Inferior parietal cortex (tissue), 1 donor: ENCODE measurements around the gene RPTOR.

ENCODE experiments used
- DNase-seq: peaks from one replicate; pipeline ENCODE4 v3.0.0-alpha.2; 2016; ENCODE audit errors: extremely low spot score

The RPTOR gene

GRCh38 chr17:80947200-80947940, 402.7 kb downstream of the RPTOR start:
- no peak for DNase-seq

- no peak for DNase-seq
Observed at GRCh38 chr17:80948019-80948975, 403.7 kb downstream of the RPTOR start.

GRCh38 chr17:80948976-80949450, 404.4 kb downstream of the RPTOR start:
- DNase-seq = no peak

GRCh38 chr17:80949451-80950421, 405.1 kb downstream of the RPTOR start:
- DNase-seq = no peak

- no peak for DNase-seq
Observed at GRCh38 chr17:80950466-80951120, 406.0 kb downstream of the RPTOR start.

- DNase-seq = no peak
Observed at GRCh38 chr17:80951121-80952090, 406.8 kb downstream of the RPTOR start.

GRCh38 chr17:80952291-80952690, 407.7 kb downstream of the RPTOR start:
- DNase-seq = no peak

GRCh38 chr17:80953471-80954315, 409.1 kb downstream of the RPTOR start:
- no peak for DNase-seq

- DNase-seq = no peak
Observed at GRCh38 chr17:80955078-80955477, 410.4 kb downstream of the RPTOR start.

- no peak for DNase-seq
Observed at GRCh38 chr17:80955671-80956280, 411.1 kb downstream of the RPTOR start.

GRCh38 chr17:80956321-80957190, 411.9 kb downstream of the RPTOR start:
- DNase-seq = no peak

GRCh38 chr17:80957461-80957941, 412.9 kb downstream of the RPTOR start:
- DNase-seq = no peak

GRCh38 chr17:80959330-80960036, 414.8 kb downstream of the RPTOR start:
- DNase-seq = peak; percentile 55

- no peak for DNase-seq
Observed at GRCh38 chr17:80960037-80960796, 415.6 kb downstream of the RPTOR start.

- DNase-seq = no peak
Observed at GRCh38 chr17:80960797-80961452, 416.3 kb downstream of the RPTOR start.
